A549 (cell line): ENCODE data around the gene ZNF222.

ENCODE experiments used
- BHLHE40 ChIP-seq: IDR thresholded peaks from 2 replicates; pipeline ENCODE4 v1.6.1; 2012; ENCODE audit warnings: low read depth, low read length, inconsistent platforms
- CHD2 ChIP-seq: fragments of 150-350 bp; IDR thresholded peaks from 2 replicates; pipeline ENCODE4 v1.6.1; 2014; ENCODE audit warnings: low read length; ENCODE audit not compliant: partially characterized antibody
- PHF8 ChIP-seq: fragments of 200-600 bp; sonication (generic); IDR thresholded peaks from 2 replicates; pipeline ENCODE4 v1.6.1; 2016; ENCODE audit warnings: low read depth, mild to moderate bottlenecking, antibody characterized with exemption, moderate library complexity, borderline replicate concordance
- POLR2A ChIP-seq: IDR thresholded peaks from 2 replicates; pipeline ENCODE4 v1.6.1; 2012; ENCODE audit warnings: mild to moderate bottlenecking, low read length
- POLR2AphosphoS2 ChIP-seq: conservative IDR thresholded peaks from 2 replicates; pipeline ENCODE4 v1.6.1; 2012; ENCODE audit warnings: low read length, improper control_type of control experiment, inconsistent platforms
- RAD21 ChIP-seq, 2 experiments: fragments of >200 bp in 1 of 2; sonication (Bioruptor Twin) in 1 of 2; formaldehyde crosslinking in 1 of 2; IDR thresholded peaks in 1 of 2; conservative IDR thresholded peaks in 1 of 2; 2 replicates in 1 of 2; 3 replicates in 1 of 2; pipeline ENCODE4 v1.6.1; 2012 to 2018; ENCODE audit warnings: inconsistent platforms in 1 of 2
- USF2 ChIP-seq: fragments of 450-650 bp; IDR thresholded peaks from 2 replicates; pipeline ENCODE4 v1.6.1; 2014; ENCODE audit warnings: antibody characterized with exemption
- TF ChIP-seq, protein P1 (sequence below): fragments of >200 bp; sonication (Bioruptor Twin); formaldehyde crosslinking; IDR thresholded peaks from 3 replicates; pipeline ENCODE4 v1.5.1; 2016

DNA sequence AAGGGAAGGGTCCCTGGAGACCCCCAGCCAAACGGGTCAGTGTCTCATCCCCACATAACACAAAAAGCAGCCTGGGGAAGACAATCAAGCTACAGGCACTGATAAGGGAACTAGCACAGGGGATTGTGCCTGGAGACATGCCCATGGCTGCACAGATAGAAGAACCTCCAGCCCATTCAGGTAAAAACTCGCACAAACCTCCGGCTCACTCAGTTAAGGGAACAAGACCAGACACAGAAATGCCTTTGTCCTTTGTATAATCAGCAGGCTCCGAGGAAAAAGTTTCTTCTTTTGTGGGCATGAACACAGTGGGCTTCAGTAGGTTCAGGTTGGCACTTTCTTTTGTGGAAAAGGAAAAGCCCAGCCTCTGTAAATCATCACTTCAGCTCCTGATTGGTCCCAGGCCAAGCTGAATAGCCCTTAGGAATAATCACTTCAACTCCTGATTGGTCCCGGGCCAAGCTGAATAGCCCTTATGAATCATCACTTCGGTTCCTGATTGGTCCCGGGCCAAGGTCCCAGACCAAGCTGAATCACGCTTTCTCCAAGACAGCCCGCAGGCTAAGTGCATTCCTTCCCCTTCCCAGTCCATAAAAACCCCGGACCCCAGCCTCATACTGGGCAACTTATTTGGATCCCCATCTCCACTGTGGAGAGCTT, 27.4 kb upstream of the ZNF222 start:
- TF ChIP-seq, protein P1, sequence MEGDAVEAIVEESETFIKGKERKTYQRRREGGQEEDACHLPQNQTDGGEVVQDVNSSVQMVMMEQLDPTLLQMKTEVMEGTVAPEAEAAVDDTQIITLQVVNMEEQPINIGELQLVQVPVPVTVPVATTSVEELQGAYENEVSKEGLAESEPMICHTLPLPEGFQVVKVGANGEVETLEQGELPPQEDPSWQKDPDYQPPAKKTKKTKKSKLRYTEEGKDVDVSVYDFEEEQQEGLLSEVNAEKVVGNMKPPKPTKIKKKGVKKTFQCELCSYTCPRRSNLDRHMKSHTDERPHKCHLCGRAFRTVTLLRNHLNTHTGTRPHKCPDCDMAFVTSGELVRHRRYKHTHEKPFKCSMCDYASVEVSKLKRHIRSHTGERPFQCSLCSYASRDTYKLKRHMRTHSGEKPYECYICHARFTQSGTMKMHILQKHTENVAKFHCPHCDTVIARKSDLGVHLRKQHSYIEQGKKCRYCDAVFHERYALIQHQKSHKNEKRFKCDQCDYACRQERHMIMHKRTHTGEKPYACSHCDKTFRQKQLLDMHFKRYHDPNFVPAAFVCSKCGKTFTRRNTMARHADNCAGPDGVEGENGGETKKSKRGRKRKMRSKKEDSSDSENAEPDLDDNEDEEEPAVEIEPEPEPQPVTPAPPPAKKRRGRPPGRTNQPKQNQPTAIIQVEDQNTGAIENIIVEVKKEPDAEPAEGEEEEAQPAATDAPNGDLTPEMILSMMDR: no peak
- TF ChIP-seq POLR2A: no peak
- no peak for TF ChIP-seq USF2
- no peak for TF ChIP-seq RAD21 (conservative IDR thresholded peaks at IDR 0.05 in 1 of 2, IDR thresholded peaks at IDR 0.05 in 1 of 2)
- TF ChIP-seq POLR2AphosphoS2: no peak
- TF ChIP-seq BHLHE40: no peak
- no peak for TF ChIP-seq CHD2
- no peak for TF ChIP-seq PHF8
